GM12875 (cell line): ENCODE measurements around the gene MRPL10.

ENCODE experiments used
- H3K4me3 ChIP-seq: one replicate; pipeline ENCODE4 v1.5.1; 2011; ENCODE audit warnings: low read depth, low read length, control low read depth
- CTCF ChIP-seq: IDR thresholded peaks from 2 replicates; pipeline ENCODE4 v1.5.1; 2011; ENCODE audit warnings: low read depth, mild to moderate bottlenecking, control low read depth, inconsistent platforms, low read length, moderate library complexity, borderline replicate concordance; ENCODE audit not compliant: insufficient read depth

Gene MRPL10

GRCh38 chr17:47808036-47808829 lies 23.1 kb downstream of the MRPL10 start:
- TF ChIP-seq CTCF = no peak
- no peak overlapping the region for H3K4me3 ChIP-seq

- no peak overlapping the region for H3K4me3 ChIP-seq
- TF ChIP-seq CTCF = no peak
These were observed 23.9 kb downstream of the MRPL10 start for GRCh38 chr17:47807421-47807820.

GRCh38 chr17:47806913-47807255 lies 24.5 kb downstream of the MRPL10 start:
- no peak for TF ChIP-seq CTCF
- H3K4me3 ChIP-seq = no peak overlapping the region

GRCh38 chr17:47806026-47806912 lies 25.1 kb downstream of the MRPL10 start:
- no peak for TF ChIP-seq CTCF
- no peak overlapping the region for H3K4me3 ChIP-seq

- no peak for TF ChIP-seq CTCF
- no peak overlapping the region for H3K4me3 ChIP-seq
These were observed 26.9 kb downstream of the MRPL10 start for GRCh38 chr17:47804461-47804860.

- no peak for TF ChIP-seq CTCF
- no peak overlapping the region for H3K4me3 ChIP-seq
These were observed 27.6 kb downstream of the MRPL10 start for GRCh38 chr17:47803751-47804150.
